Retinal pigment epithelial cell (primary cell): ENCODE results near the gene SCYGR1.

ENCODE experiments used
- DNase-seq: peaks from one replicate; pipeline ENCODE4 v3.0.0-alpha.2; 2010; ENCODE audit warnings: low read depth
- H3K4me3 ChIP-seq: 2 replicates; pipeline ENCODE4 v1.5.1; 2011; ENCODE audit warnings: mild to moderate bottlenecking, low read length, control low read depth, moderate library complexity
- CTCF ChIP-seq: conservative IDR thresholded peaks from 2 replicates; pipeline ENCODE4 v1.5.1; 2011; ENCODE audit warnings: low read depth, low read length, control low read depth, inconsistent platforms

SCYGR1 gene

GRCh38 chr2:227411320-227411989 lies 23.7 kb upstream of the SCYGR1 start:
- H3K4me3 ChIP-seq = no peak overlapping the region
- TF ChIP-seq CTCF = no peak
- no peak for DNase-seq

GRCh38 chr2:227410191-227410590 lies 22.4 kb upstream of the SCYGR1 start:
- no peak for TF ChIP-seq CTCF

GRCh38 chr2:227407591-227408151 lies 19.9 kb upstream of the SCYGR1 start:
- peak; percentile 29 for TF ChIP-seq CTCF
- peak; percentile 84 for DNase-seq
- H3K4me3 ChIP-seq = no peak overlapping the region

More at GRCh38 chr2:227410191-227410590, 22.4 kb upstream of the SCYGR1 start:
- no peak for DNase-seq
- H3K4me3 ChIP-seq = no peak overlapping the region

- peak; percentile 97 for DNase-seq
- TF ChIP-seq CTCF = peak; percentile 80
These were observed 18.7 kb upstream of the SCYGR1 start for GRCh38 chr2:227406177-227407031.

GRCh38 chr2:227404585-227405271 lies 17.0 kb upstream of the SCYGR1 start:
- DNase-seq = no peak
- H3K4me3 ChIP-seq = no peak overlapping the region
- TF ChIP-seq CTCF = no peak

More at GRCh38 chr2:227406177-227407031, 18.7 kb upstream of the SCYGR1 start:
- H3K4me3 ChIP-seq = no peak overlapping the region

- TF ChIP-seq CTCF = no peak
- no peak overlapping the region for H3K4me3 ChIP-seq
- DNase-seq = no peak
These were observed 15.2 kb upstream of the SCYGR1 start for GRCh38 chr2:227402959-227403358.
